Measurements from ENCODE around the gene SLCO4C1. TPM values are rescaled to one million over a fixed set of nuclear protein-coding genes. Genes with fewer than 3 reads are reported as not detected.

Gene SLCO4C1
- total and polyA plus RNA-seq, 7 donors = under 0.01 to 0.69 (median 0.38) TPM; not detected in 4

- no peaks in the 10 kb centered on the region for H3K36me3 ChIP-seq
- DNase-seq = no peak
- no peaks in the 10 kb centered on the region for H3K9me3 ChIP-seq
- 90 to 92% methylated on average over 2 of the region's 2 CpGs for WGBS, 2 donors
- intact Hi-C loops (cut with DNase I) = no loop called here
- no peaks in the 10 kb centered on the region for H3K27me3 ChIP-seq
- TF ChIP-seq POLR2AphosphoS5 (IDR thresholded peaks at IDR 0.05) (no peak), EP300 (IDR thresholded peaks at IDR 0.05) (no peak), POLR2A (IDR thresholded peaks at IDR 0.05) (no peak)
- TF ChIP-seq, protein P1, sequence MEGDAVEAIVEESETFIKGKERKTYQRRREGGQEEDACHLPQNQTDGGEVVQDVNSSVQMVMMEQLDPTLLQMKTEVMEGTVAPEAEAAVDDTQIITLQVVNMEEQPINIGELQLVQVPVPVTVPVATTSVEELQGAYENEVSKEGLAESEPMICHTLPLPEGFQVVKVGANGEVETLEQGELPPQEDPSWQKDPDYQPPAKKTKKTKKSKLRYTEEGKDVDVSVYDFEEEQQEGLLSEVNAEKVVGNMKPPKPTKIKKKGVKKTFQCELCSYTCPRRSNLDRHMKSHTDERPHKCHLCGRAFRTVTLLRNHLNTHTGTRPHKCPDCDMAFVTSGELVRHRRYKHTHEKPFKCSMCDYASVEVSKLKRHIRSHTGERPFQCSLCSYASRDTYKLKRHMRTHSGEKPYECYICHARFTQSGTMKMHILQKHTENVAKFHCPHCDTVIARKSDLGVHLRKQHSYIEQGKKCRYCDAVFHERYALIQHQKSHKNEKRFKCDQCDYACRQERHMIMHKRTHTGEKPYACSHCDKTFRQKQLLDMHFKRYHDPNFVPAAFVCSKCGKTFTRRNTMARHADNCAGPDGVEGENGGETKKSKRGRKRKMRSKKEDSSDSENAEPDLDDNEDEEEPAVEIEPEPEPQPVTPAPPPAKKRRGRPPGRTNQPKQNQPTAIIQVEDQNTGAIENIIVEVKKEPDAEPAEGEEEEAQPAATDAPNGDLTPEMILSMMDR (IDR thresholded peaks at IDR 0.05) = no peak
- H3K4me1 ChIP-seq = no peaks in the 10 kb centered on the region
- H3K4me3 ChIP-seq = no peak overlapping the region
- no peak overlapping the region for H3K27ac ChIP-seq
Measured at GRCh38 chr5:102277144-102277543, 18.9 kb downstream of the SLCO4C1 start.

DNA sequence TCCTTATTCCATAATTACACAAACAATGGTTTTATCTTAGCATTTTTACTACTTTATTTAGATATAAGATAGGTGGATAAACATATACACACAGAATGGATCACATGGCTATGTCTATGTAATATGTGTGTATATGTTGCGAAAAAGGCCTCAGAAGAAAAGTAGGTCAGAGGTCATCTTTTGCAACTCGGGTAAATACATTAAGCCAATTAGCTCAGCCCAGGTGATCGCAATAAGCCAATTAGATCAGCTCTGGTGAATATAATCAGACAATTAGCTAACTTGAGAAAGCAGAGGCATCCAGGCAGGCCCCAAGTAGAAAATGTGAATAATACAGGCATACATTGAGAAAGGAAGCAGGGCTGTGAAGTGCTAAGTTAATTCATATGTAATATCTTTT, 24.3 kb downstream of the SLCO4C1 start:
- Histone ChIP-seq H3K4me3 (no peak overlapping the region), H3K9me3 (peaks cover 0 to 4% (median 0%) of the 10 kb centered on the region in 4 donors), H3K36me3 (no peaks in the 10 kb centered on the region), H3K27me3 (no peaks in the 10 kb centered on the region), H3K4me1 (no peaks in the 10 kb centered on the region), H3K27ac (no peak overlapping the region)
- no peak for DNase-seq
- 76 to 78% methylated on average over 3 of the region's 3 CpGs for WGBS, 2 donors
- TF ChIP-seq POLR2A (IDR thresholded peaks at IDR 0.05) (no peak), POLR2AphosphoS5 (IDR thresholded peaks at IDR 0.05) (no peak), EP300 (IDR thresholded peaks at IDR 0.05) (no peak)
- TF ChIP-seq, protein P1 (IDR thresholded peaks at IDR 0.05) = no peak
- intact Hi-C loops (cut with DNase I) = no loop called here

DNA sequence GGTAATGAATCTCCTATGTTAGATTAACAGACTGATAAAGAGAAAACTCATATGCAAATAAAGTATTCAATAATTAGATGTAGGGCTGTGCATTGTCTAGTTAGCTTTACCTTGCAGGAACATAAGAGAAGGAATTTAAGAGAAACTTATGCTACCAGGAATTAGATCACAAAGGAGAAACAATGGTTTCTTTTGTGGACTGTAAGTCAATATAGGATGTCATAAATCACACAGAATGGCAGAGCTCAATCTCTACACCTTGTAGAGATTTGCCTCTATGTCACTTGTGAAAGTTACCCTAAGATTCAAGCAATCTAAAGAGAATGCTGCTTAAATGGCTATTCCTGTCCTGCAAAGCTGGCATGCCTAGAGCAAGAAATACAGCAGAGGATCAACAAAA, 26.0 kb downstream of the SLCO4C1 start:
- no peaks in the 10 kb centered on the region for H3K4me1 ChIP-seq
- DNase-seq = no peak
- H3K36me3 ChIP-seq = no peaks in the 10 kb centered on the region
- H3K27me3 ChIP-seq = no peaks in the 10 kb centered on the region
- no peak overlapping the region for H3K4me3 ChIP-seq
- intact Hi-C loops (cut with DNase I) = no loop called here
- TF ChIP-seq, protein P1 (IDR thresholded peaks at IDR 0.05) = no peak
- no peak for TF ChIP-seq POLR2A (IDR thresholded peaks at IDR 0.05)
- no peak for TF ChIP-seq POLR2AphosphoS5 (IDR thresholded peaks at IDR 0.05)
- no peak for TF ChIP-seq EP300 (IDR thresholded peaks at IDR 0.05)
- H3K9me3 ChIP-seq = peaks cover 0 to 4% (median 0%) of the 10 kb centered on the region in 4 donors
- no peak overlapping the region for H3K27ac ChIP-seq

GRCh38 chr5:102262688-102263087, 33.4 kb downstream of the SLCO4C1 start:
- Histone ChIP-seq H3K36me3 (no peaks in the 10 kb centered on the region), H3K4me1 (no peaks in the 10 kb centered on the region), H3K9me3 (no peaks in the 10 kb centered on the region), H3K4me3 (no peak overlapping the region), H3K27me3 (no peaks in the 10 kb centered on the region), H3K27ac (no peak overlapping the region)
- DNase-seq = no peak
- 23 to 75% methylated on average over 2 of the region's 2 CpGs for WGBS, 2 donors
- no peak for TF ChIP-seq POLR2A (IDR thresholded peaks at IDR 0.05)
- TF ChIP-seq POLR2AphosphoS5 (IDR thresholded peaks at IDR 0.05) = no peak
- no peak for TF ChIP-seq EP300 (IDR thresholded peaks at IDR 0.05)
- TF ChIP-seq, protein P1 (IDR thresholded peaks at IDR 0.05) = no peak
- intact Hi-C loops (cut with DNase I) = no loop called here

DNA sequence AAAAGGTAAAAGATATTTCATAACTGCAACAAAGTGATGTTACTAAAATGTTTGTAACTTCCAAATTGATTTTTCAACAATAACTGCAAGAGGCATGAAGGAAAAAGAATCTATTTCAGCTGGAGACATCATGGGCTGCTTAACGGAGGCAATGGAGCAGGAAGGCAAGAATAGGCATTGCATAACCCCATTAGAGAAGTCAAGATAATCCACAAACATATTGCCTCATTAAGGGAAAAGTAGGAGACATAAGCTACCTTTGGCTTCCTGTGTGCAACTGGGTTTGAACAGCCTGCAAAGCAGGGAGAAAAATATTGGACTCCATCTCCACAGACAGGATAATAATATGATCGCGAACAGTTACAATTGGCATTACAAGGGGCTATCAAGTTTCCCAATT, 46.7 kb downstream of the SLCO4C1 start:
- intact Hi-C loops (cut with DNase I) = no loop called here
- TF ChIP-seq POLR2A (IDR thresholded peaks at IDR 0.05) = no peak
- TF ChIP-seq EP300 (IDR thresholded peaks at IDR 0.05) = no peak
- no peak for TF ChIP-seq POLR2AphosphoS5 (IDR thresholded peaks at IDR 0.05)
- TF ChIP-seq, protein P1 (IDR thresholded peaks at IDR 0.05) = no peak
- Histone ChIP-seq H3K4me3 (no peak overlapping the region), H3K36me3 (no peaks in the 10 kb centered on the region), H3K4me1 (no peaks in the 10 kb centered on the region), H3K9me3 (no peaks in the 10 kb centered on the region), H3K27me3 (no peaks in the 10 kb centered on the region), H3K27ac (no peak overlapping the region)
- no peak for DNase-seq
- WGBS, 2 donors = 91 to 96% methylated on average over 3 of the region's 3 CpGs
